CD4-positive, alpha-beta T cell treated with Interleukin-6 at 100 ng/mL for 8 hours (primary cell): Measurements from ENCODE around the gene RCCD1.

Experiments
- DNase-seq: peaks from one replicate; pipeline ENCODE4 v3.0.0-alpha.2; 2020; ENCODE audit warnings: mixed read lengths, low spot score

The RCCD1 gene

GRCh38 chr15:90966262-90966661 is 11.6 kb downstream of the RCCD1 start:
- no peak for DNase-seq

- DNase-seq = no peak
These were observed 12.5 kb downstream of the RCCD1 start for GRCh38 chr15:90967206-90967605.

- no peak for DNase-seq
These were observed 13.8 kb downstream of the RCCD1 start for GRCh38 chr15:90968434-90968833.

GRCh38 chr15:90970274-90970673 is 15.6 kb downstream of the RCCD1 start:
- DNase-seq = no peak

- no peak for DNase-seq
These were observed 17.4 kb downstream of the RCCD1 start for GRCh38 chr15:90972133-90972532.

GRCh38 chr15:90974216-90974615 is 19.5 kb downstream of the RCCD1 start:
- DNase-seq = no peak

- DNase-seq = no peak
These were observed 24.9 kb downstream of the RCCD1 start for GRCh38 chr15:90979582-90979981.

GRCh38 chr15:90981681-90982080 is 27.0 kb downstream of the RCCD1 start:
- no peak for DNase-seq

- DNase-seq = no peak
These were observed 27.5 kb downstream of the RCCD1 start for GRCh38 chr15:90982135-90982534.

GRCh38 chr15:90986790-90987507 is 32.3 kb downstream of the RCCD1 start:
- no peak for DNase-seq

- no peak for DNase-seq
These were observed 33.0 kb downstream of the RCCD1 start for GRCh38 chr15:90987561-90988141.

- DNase-seq = no peak
These were observed 33.6 kb downstream of the RCCD1 start for GRCh38 chr15:90988296-90988695.

GRCh38 chr15:90989040-90989768 is 34.5 kb downstream of the RCCD1 start:
- DNase-seq = no peak

GRCh38 chr15:90990446-90990845 is 35.8 kb downstream of the RCCD1 start:
- no peak for DNase-seq

GRCh38 chr15:90991587-90992285 is 37.1 kb downstream of the RCCD1 start:
- no peak for DNase-seq

GRCh38 chr15:90994059-90994416 is 39.4 kb downstream of the RCCD1 start:
- DNase-seq = no peak

- peak; percentile 96 for DNase-seq
These were observed 40.0 kb downstream of the RCCD1 start, which contains the start of gene PRC1 for GRCh38 chr15:90994417-90995311. Gene PRC1, minus strand, starts transcription at chr15:90994535. Its CDS starts 118 bp downstream, at chr15:90994417.

GRCh38 chr15:90998737-90999136 is 44.1 kb downstream of the RCCD1 start:
- DNase-seq = no peak

- DNase-seq = no peak
These were observed 46.5 kb downstream of the RCCD1 start for GRCh38 chr15:91001209-91001608.

- DNase-seq = no peak
These were observed 52.6 kb downstream of the RCCD1 start for GRCh38 chr15:91007266-91007665.
